ENCODE measurements around the gene GHRHR.

Gene GHRHR

GRCh38 chr7:30985756-30986155, 22.0 kb downstream of the GHRHR start:
- no peak for DNase-seq (ENCODE audit: low read depth)

GRCh38 chr7:30986331-30986730, 22.6 kb downstream of the GHRHR start:
- DNase-seq (ENCODE audit: low read depth) = no peak

- no peak for DNase-seq (ENCODE audit: low read depth)
Measured at GRCh38 chr7:30986738-30987137, 23.0 kb downstream of the GHRHR start.

- no peak for DNase-seq (ENCODE audit: low read depth)
Measured at GRCh38 chr7:30987178-30987577, 23.4 kb downstream of the GHRHR start.

- no peak for DNase-seq (ENCODE audit: low read depth)
Measured at GRCh38 chr7:30987936-30988335, 24.2 kb downstream of the GHRHR start.

GRCh38 chr7:30988351-30989005, 24.7 kb downstream of the GHRHR start:
- no peak for DNase-seq (ENCODE audit: low read depth)

GRCh38 chr7:30989008-30989823, 25.5 kb downstream of the GHRHR start:
- no peak for DNase-seq (ENCODE audit: low read depth)

- no peak for DNase-seq (ENCODE audit: low read depth)
Measured at GRCh38 chr7:30989824-30990672, 26.3 kb downstream of the GHRHR start.

- no peak for DNase-seq (ENCODE audit: low read depth)
Measured at GRCh38 chr7:30990673-30991170, 27.0 kb downstream of the GHRHR start.

GRCh38 chr7:30992414-30992813, 28.7 kb downstream of the GHRHR start:
- no peak for DNase-seq (ENCODE audit: low read depth)

GRCh38 chr7:30994206-30995100, 30.7 kb downstream of the GHRHR start:
- DNase-seq (ENCODE audit: low read depth) = no peak

- DNase-seq (ENCODE audit: low read depth) = no peak
Measured at GRCh38 chr7:30995536-30995935, 31.8 kb downstream of the GHRHR start.

- no peak for DNase-seq (ENCODE audit: low read depth)
Measured at GRCh38 chr7:30996256-30996655, 32.5 kb downstream of the GHRHR start.

GRCh38 chr7:30996883-30997282, 33.1 kb downstream of the GHRHR start:
- DNase-seq (ENCODE audit: low read depth) = no peak

- no peak for DNase-seq (ENCODE audit: low read depth)
Measured at GRCh38 chr7:30997316-30997715, 33.6 kb downstream of the GHRHR start.

- DNase-seq (ENCODE audit: low read depth) = no peak
Measured at GRCh38 chr7:30998180-30998579, 34.4 kb downstream of the GHRHR start.

GRCh38 chr7:31000161-31000693, 36.5 kb downstream of the GHRHR start:
- DNase-seq (ENCODE audit: low read depth) = no peak

- DNase-seq (ENCODE audit: low read depth) = no peak
Measured at GRCh38 chr7:31000779-31001178, 37.0 kb downstream of the GHRHR start.

GRCh38 chr7:31002256-31002655, 38.5 kb downstream of the GHRHR start:
- DNase-seq (ENCODE audit: low read depth) = no peak

- DNase-seq (ENCODE audit: low read depth) = no peak
Measured at GRCh38 chr7:31003097-31003496, 39.3 kb downstream of the GHRHR start.

GRCh38 chr7:31003721-31004120, 40.0 kb downstream of the GHRHR start:
- no peak for DNase-seq (ENCODE audit: low read depth)
